Measurements from ENCODE around the gene SLC6A3. TPM values are rescaled to one million over a fixed set of nuclear protein-coding genes. Genes with fewer than 3 reads are reported as not detected.

SLC6A3 gene
- total and polyA plus RNA-seq, 9 donors, result 0.11 to 0.23 (median 0.12) TPM; not detected in 6

DNA sequence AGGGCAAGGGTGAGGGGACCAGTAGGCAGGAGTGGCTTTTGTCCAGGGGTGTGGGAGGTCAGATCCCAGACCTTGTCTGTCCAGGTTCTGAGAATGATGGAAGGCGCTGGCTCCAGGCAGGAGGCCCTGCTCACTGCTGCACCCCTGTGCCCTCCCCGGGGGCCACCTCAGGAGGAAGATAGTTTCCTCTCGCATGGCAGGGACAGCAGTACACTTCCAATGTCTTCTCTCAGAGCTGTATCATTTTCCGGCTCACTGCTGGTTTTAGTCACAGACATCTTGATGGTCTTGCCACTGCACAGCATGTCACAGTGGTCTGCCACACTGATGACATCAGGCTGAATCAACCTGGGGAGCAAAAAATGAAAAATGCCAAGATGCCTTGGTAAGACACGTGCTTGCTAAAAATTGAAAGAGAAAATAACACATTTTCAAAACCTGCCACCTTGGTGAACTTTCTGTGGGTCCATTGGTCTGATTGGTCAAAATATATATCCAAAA lies 3.3 kb upstream of the SLC6A3 start:
- no peak for DNase-seq
- WGBS (ENCODE audit: insufficient coverage), result 63% methylated on average over 4 of the region's 5 CpGs
- Histone ChIP-seq H3K27me3 (ENCODE audit: control insufficient read depth, insufficient read depth, low read length) (peaks cover 62% of the 10 kb centered on the region), H3K4me3 (ENCODE audit: low read length) (no peak overlapping the region), H3K27ac (ENCODE audit: low read length) (no peak overlapping the region), H3K36me3 (ENCODE audit: control insufficient read depth, insufficient read depth, low read length) (no peaks in the 10 kb centered on the region), H3K4me1 (ENCODE audit: control insufficient read depth, insufficient read depth, low read length) (peaks cover 8% of the 10 kb centered on the region), H3K9me3 (replicated peaks; ENCODE audit: control insufficient read depth, low read depth, low read length) (peaks cover 4% of the 10 kb centered on the region)

DNA sequence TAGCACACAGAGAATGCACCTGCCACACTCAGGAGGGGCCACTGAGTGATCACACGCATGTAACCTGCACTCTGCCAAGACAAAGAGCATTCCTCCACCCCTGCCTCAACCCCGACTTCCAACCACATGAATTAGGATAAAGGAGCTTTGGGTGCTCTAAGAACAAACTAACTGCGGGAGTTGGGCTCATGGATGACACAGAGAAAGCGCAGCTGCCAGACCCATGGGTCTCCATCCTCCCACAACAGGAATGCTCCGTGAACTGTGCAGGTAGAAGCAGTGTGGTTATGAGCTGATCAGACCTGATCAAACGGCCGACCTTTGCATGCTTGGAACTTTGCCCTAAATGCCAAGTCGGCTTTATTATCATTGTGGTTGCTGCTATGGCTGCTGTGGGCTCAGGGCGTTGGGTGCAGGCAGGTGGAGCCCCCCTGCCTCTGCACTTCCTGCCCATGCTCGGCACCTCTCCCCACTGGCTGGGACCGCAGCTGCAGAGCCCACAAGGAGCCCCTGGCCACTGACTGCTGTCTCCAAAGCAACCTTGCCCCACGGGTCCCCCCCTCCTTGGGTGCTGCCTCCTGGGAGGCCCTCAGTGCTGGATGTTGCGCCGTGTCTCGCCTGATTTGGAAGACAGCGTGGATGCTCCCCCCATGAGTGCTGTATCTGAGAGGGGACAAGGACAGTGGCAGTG lies 2.6 kb upstream of the SLC6A3 start:
- Histone ChIP-seq H3K27ac (ENCODE audit: low read length) (no peak overlapping the region), H3K27me3 (ENCODE audit: control insufficient read depth, insufficient read depth, low read length) (peaks cover 69% of the 10 kb centered on the region), H3K9me3 (replicated peaks; ENCODE audit: control insufficient read depth, low read depth, low read length) (peaks cover 3% of the 10 kb centered on the region), H3K36me3 (ENCODE audit: control insufficient read depth, insufficient read depth, low read length) (no peaks in the 10 kb centered on the region), H3K4me1 (ENCODE audit: control insufficient read depth, insufficient read depth, low read length) (peaks cover 8% of the 10 kb centered on the region), H3K4me3 (ENCODE audit: low read length) (no peak overlapping the region)
- no peak for DNase-seq
- whole genome bisulfite sequencing (ENCODE audit: insufficient coverage), result 65% methylated on average over 8 of the region's 16 CpGs

DNA sequence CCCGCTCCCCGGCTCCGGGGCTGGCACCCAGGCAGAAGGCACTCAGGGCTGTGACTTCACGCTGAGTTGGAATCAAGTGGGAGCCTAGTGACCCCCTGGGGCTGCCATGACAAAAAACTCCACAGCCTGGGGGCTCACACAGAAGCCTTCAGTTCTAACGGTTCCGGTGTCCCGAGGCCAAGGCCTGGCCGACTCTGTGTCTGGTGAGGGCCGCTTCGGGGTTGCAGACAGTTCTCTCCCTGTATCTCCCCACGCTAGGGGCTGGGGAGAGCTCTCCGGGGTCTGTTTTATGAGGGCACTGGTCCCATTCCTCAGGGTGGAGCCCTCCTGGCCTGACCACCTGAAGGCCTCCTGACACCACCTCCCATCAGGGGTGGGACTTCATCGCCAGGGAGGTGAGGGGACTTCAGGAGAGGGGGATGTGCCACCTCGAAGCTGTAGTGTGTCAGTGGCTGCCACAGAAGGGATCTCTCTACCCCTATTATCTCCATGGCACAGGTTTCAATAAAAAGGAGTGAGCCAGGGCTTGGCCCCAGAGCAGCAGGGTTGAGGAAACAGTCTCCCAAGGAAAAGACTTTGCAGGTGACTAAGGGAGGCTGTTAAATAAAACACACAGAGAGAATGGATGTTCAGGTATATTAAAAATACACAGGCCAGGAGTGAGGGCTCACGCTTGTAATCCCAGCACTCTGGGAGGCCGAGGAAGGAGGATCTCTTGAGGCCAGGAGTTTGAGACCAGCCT lies 1.5 kb upstream of the SLC6A3 start:
- Histone ChIP-seq H3K4me1 (ENCODE audit: control insufficient read depth, insufficient read depth, low read length) (peaks cover 8% of the 10 kb centered on the region), H3K36me3 (ENCODE audit: control insufficient read depth, insufficient read depth, low read length) (no peaks in the 10 kb centered on the region), H3K27me3 (ENCODE audit: control insufficient read depth, insufficient read depth, low read length) (peaks cover 80% of the 10 kb centered on the region), H3K27ac (ENCODE audit: low read length) (no peak overlapping the region), H3K4me3 (ENCODE audit: low read length) (no peak overlapping the region), H3K9me3 (replicated peaks; ENCODE audit: control insufficient read depth, low read depth, low read length) (no peaks in the 10 kb centered on the region)
- DNase-seq, result no peak
- 42% methylated on average over 8 of the region's 16 CpGs for WGBS (ENCODE audit: insufficient coverage)

DNA sequence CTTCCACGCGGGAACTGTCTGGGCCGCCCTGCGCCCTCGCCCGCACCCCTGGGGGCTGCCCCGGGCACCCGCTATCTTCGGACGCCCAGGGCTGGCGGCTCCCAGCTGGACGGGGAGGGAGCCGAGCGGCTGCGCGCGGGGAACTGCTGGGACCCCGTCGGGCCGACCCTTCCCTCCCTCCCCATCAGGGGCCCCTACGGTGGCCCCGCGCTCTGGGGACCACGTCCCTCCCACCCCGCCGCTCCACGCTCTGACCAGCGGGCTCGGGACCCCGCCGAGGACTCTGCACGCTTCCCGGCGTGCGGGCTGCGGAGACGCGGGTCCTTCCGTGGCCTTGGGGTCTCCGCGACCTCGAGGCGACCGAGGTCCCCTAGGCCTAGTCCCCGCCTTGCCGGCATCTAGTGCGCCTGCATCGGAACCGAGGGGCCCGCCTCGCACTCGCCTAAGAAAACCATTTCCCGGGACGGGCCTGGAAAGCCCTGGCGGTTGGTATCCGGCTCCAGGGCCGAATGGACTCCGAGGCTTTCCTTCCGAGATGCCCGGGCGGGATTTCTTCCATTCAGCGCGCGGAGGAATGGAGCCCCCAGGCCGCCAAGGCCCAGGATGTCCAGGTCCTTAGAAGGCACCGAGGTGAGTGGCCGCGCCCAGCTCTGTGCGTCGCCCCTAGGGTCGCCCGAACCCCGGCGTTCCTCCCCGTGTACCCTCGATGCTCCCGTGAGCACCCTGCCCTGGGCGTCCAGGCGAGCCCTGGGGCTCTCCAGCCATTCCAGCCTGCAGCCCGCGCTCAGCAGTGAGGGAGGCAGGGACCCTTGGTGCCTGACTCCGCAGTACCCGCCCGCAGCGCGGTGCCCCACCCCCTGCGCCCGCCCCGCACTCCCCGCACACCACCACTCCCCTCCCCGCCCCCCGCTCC lies 705 bp upstream of the SLC6A3 start:
- H3K4me1 ChIP-seq (ENCODE audit: control insufficient read depth, insufficient read depth, low read length), result peaks cover 8% of the 10 kb centered on the region
- no peaks in the 10 kb centered on the region for H3K36me3 ChIP-seq (ENCODE audit: control insufficient read depth, insufficient read depth, low read length)
- 1% methylated on average over 81 of the region's 92 CpGs for WGBS (ENCODE audit: insufficient coverage)
- peaks cover 86% of the 10 kb centered on the region for H3K27me3 ChIP-seq (ENCODE audit: control insufficient read depth, insufficient read depth, low read length)
- no peak for DNase-seq
- no peak overlapping the region for H3K4me3 ChIP-seq (ENCODE audit: low read length)
- no peak overlapping the region for H3K27ac ChIP-seq (ENCODE audit: low read length)
- H3K9me3 ChIP-seq (replicated peaks; ENCODE audit: control insufficient read depth, low read depth, low read length), result no peaks in the 10 kb centered on the region

DNA sequence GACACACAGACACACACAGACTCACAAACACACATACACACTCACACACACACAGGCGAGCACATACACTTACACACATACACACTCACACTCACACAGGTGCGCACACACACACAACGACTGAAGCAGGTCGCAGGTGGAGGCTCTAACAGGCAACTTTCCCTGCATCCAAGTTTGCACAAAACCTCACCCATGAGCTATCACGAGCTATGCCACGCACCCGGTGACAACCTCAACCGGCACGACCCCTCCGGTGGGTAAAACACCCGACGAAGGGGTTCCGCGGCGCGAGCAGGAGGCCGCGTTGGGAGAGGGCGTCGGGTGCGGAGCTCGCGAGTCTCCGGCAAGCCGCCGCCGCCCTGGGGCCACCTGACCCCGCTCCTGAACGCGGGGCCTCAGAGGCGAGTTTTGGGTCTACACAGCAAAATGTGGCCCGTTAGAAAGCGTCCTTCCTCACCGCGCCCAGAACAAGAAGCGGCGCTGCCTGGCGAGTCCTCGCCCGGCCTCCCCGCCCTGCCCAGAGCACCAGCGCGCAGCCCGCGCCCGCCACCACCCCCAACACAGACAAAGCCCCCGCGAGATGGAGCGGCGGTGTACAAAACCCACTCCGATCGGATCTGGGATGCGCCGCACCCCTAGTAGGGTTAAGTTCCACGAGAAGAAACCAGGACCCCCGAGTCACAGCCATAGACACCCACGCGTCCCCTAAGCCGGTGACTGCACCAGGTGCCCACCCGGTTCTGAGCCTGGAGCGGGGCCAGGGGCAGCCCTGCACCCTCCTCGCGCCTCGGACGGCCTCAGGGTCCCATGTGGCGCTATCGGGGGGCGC lies 665 bp downstream of the SLC6A3 start:
- Histone ChIP-seq H3K9me3 (replicated peaks; ENCODE audit: control insufficient read depth, low read depth, low read length) (no peaks in the 10 kb centered on the region), H3K27me3 (ENCODE audit: control insufficient read depth, insufficient read depth, low read length) (peaks cover 82% of the 10 kb centered on the region), H3K27ac (ENCODE audit: low read length) (no peak overlapping the region), H3K4me1 (ENCODE audit: control insufficient read depth, insufficient read depth, low read length) (peaks cover 8% of the 10 kb centered on the region), H3K36me3 (ENCODE audit: control insufficient read depth, insufficient read depth, low read length) (no peaks in the 10 kb centered on the region), H3K4me3 (ENCODE audit: low read length) (no peak overlapping the region)
- WGBS (ENCODE audit: insufficient coverage), result 5% methylated on average over 61 of the region's 68 CpGs
- DNase-seq, result no peak

GRCh38 chr5:1443991-1444360 lies 1.3 kb downstream of the SLC6A3 start:
- Histone ChIP-seq H3K27me3 (ENCODE audit: control insufficient read depth, insufficient read depth, low read length) (peaks cover 77% of the 10 kb centered on the region), H3K9me3 (replicated peaks; ENCODE audit: control insufficient read depth, low read depth, low read length) (no peaks in the 10 kb centered on the region), H3K36me3 (ENCODE audit: control insufficient read depth, insufficient read depth, low read length) (no peaks in the 10 kb centered on the region), H3K27ac (ENCODE audit: low read length) (no peak overlapping the region), H3K4me1 (ENCODE audit: control insufficient read depth, insufficient read depth, low read length) (peaks cover 8% of the 10 kb centered on the region), H3K4me3 (ENCODE audit: low read length) (no peak overlapping the region)
- no peak for DNase-seq
- WGBS (ENCODE audit: insufficient coverage), result 56% methylated on average over 15 of the region's 15 CpGs

GRCh38 chr5:1443171-1443570 lies 2.1 kb downstream of the SLC6A3 start:
- Histone ChIP-seq H3K36me3 (ENCODE audit: control insufficient read depth, insufficient read depth, low read length) (no peaks in the 10 kb centered on the region), H3K27ac (ENCODE audit: low read length) (no peak overlapping the region), H3K9me3 (replicated peaks; ENCODE audit: control insufficient read depth, low read depth, low read length) (no peaks in the 10 kb centered on the region), H3K4me1 (ENCODE audit: control insufficient read depth, insufficient read depth, low read length) (peaks cover 8% of the 10 kb centered on the region), H3K4me3 (ENCODE audit: low read length) (no peak overlapping the region), H3K27me3 (ENCODE audit: control insufficient read depth, insufficient read depth, low read length) (peaks cover 78% of the 10 kb centered on the region)
- no peak for DNase-seq
- WGBS (ENCODE audit: insufficient coverage), result 54% methylated on average over 5 of the region's 9 CpGs

- peaks cover 71% of the 10 kb centered on the region for H3K27me3 ChIP-seq (ENCODE audit: control insufficient read depth, insufficient read depth, low read length)
- H3K4me1 ChIP-seq (ENCODE audit: control insufficient read depth, insufficient read depth, low read length), result peaks cover 8% of the 10 kb centered on the region
- no peak overlapping the region for H3K4me3 ChIP-seq (ENCODE audit: low read length)
- WGBS (ENCODE audit: insufficient coverage), result 58% methylated on average over 30 of the region's 36 CpGs
- H3K27ac ChIP-seq (ENCODE audit: low read length), result no peak overlapping the region
- no peaks in the 10 kb centered on the region for H3K9me3 ChIP-seq (replicated peaks; ENCODE audit: control insufficient read depth, low read depth, low read length)
- no peaks in the 10 kb centered on the region for H3K36me3 ChIP-seq (ENCODE audit: control insufficient read depth, insufficient read depth, low read length)
- DNase-seq, result no peak
Observed at GRCh38 chr5:1442222-1443145, 2.8 kb downstream of the SLC6A3 start.
